ENCODE results near the gene SAGE1. TPM values are rescaled to one million over a fixed set of nuclear protein-coding genes. Genes with fewer than 3 reads are reported as not detected.

SAGE1 gene
- total and polyA plus RNA-seq, 9 of the 15 experiments (the other 6 are each of a cell fraction or from before 2014, with no cell fraction given) = 14.6 to 79.2 (median 29.3) TPM

DNA sequence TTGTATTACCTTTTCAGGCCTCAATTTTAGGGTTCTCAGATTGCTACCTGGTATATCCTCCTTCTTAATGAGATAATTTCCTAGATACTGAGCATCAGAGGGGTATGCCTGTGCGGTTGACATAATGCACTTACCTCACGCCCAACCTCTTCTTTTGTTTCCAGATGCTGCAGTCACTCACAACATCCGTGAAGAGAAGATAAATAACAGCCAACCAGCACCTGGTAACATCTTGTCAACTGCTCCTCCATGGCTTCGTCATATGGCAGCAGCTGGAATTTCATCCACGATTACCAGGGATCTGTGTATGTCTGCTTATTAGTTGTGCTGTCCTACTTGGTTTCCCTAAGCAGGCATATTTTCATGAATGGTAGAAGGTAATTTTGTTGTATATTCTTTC lies 16.7 kb downstream of the SAGE1 start:
- TF ChIP-seq HDAC6 (IDR thresholded peaks at IDR 0.05; ENCODE audit: low read depth, low read length) (no peak), SRSF7 (optimal IDR thresholded peaks at IDR 0.05; ENCODE audit: low read depth, low read length) (no peak), ZNF224 (CRISPR knock-in tag; IDR thresholded peaks at IDR 0.05) (no peak), SMC3 (conservative IDR thresholded peaks at IDR 0.05; ENCODE audit: insufficient read depth, low read depth, low read length) (no peak), ZNF431 (CRISPR knock-in tag; IDR thresholded peaks at IDR 0.05) (no peak), SNIP1 (IDR thresholded peaks at IDR 0.05; ENCODE audit: low read depth) (no peak), MEF2D (tag; conservative IDR thresholded peaks at IDR 0.05; ENCODE audit: low read depth) (no peak)
- TF ChIP-seq, protein P1, sequence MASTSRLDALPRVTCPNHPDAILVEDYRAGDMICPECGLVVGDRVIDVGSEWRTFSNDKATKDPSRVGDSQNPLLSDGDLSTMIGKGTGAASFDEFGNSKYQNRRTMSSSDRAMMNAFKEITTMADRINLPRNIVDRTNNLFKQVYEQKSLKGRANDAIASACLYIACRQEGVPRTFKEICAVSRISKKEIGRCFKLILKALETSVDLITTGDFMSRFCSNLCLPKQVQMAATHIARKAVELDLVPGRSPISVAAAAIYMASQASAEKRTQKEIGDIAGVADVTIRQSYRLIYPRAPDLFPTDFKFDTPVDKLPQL (IDR thresholded peaks at IDR 0.05; ENCODE audit: extremely low read depth, insufficient read length) = no peak
- TF ChIP-seq, protein P2, sequence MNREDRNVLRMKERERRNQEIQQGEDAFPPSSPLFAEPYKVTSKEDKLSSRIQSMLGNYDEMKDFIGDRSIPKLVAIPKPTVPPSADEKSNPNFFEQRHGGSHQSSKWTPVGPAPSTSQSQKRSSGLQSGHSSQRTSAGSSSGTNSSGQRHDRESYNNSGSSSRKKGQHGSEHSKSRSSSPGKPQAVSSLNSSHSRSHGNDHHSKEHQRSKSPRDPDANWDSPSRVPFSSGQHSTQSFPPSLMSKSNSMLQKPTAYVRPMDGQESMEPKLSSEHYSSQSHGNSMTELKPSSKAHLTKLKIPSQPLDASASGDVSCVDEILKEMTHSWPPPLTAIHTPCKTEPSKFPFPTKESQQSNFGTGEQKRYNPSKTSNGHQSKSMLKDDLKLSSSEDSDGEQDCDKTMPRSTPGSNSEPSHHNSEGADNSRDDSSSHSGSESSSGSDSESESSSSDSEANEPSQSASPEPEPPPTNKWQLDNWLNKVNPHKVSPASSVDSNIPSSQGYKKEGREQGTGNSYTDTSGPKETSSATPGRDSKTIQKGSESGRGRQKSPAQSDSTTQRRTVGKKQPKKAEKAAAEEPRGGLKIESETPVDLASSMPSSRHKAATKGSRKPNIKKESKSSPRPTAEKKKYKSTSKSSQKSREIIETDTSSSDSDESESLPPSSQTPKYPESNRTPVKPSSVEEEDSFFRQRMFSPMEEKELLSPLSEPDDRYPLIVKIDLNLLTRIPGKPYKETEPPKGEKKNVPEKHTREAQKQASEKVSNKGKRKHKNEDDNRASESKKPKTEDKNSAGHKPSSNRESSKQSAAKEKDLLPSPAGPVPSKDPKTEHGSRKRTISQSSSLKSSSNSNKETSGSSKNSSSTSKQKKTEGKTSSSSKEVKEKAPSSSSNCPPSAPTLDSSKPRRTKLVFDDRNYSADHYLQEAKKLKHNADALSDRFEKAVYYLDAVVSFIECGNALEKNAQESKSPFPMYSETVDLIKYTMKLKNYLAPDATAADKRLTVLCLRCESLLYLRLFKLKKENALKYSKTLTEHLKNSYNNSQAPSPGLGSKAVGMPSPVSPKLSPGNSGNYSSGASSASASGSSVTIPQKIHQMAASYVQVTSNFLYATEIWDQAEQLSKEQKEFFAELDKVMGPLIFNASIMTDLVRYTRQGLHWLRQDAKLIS (CRISPR knock-in tag; IDR thresholded peaks at IDR 0.05) = no peak
- TF ChIP-seq, protein P3, sequence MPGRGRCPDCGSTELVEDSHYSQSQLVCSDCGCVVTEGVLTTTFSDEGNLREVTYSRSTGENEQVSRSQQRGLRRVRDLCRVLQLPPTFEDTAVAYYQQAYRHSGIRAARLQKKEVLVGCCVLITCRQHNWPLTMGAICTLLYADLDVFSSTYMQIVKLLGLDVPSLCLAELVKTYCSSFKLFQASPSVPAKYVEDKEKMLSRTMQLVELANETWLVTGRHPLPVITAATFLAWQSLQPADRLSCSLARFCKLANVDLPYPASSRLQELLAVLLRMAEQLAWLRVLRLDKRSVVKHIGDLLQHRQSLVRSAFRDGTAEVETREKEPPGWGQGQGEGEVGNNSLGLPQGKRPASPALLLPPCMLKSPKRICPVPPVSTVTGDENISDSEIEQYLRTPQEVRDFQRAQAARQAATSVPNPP (IDR thresholded peaks at IDR 0.05; ENCODE audit: borderline replicate concordance, insufficient read depth, insufficient read length) = no peak
- Histone ChIP-seq H3K9ac (ENCODE audit: insufficient read depth in 1 of 2, low read depth in 2 of 2, low read length in 2 of 2) (no peak overlapping the region), H3K36me3 (ENCODE audit: control insufficient read depth, insufficient read depth, low read length) (peaks cover 71% of the 10 kb centered on the region; the same call in 2 of the 3 replicates), H3K4me3 (no peak overlapping the region), H3K27ac (ENCODE audit: extremely low read depth, low read depth, low read length) (no peak overlapping the region), H3K27me3 (ENCODE audit: control insufficient read depth in 2 of 2, insufficient read depth in 2 of 2, low read length in 2 of 2) (no peaks in the 10 kb centered on the region), H3K79me2 (ENCODE audit: control insufficient read depth, insufficient read depth, low read length) (no peaks in the 10 kb centered on the region), H3K9me1 (ENCODE audit: control insufficient read depth, insufficient read depth, low read length) (no peaks in the 10 kb centered on the region), H3K4me1 (replicated peaks in 1 of 2; ENCODE audit: control insufficient read depth in 2 of 2, insufficient read depth in 2 of 2, low read length in 2 of 2) (peaks cover 4 to 11% of the 10 kb centered on the region in 2 experiments; a peak in 3 of 5 replicates), H2AFZ (ENCODE audit: low read depth, low read length) (no peak overlapping the region), H4K20me1 (replicated peaks; ENCODE audit: control insufficient read depth, insufficient read depth, low read length) (no peaks in the 10 kb centered on the region), H3K9me3 (replicated peaks; ENCODE audit: control insufficient read depth, insufficient read depth, low read depth, low read length) (no peaks in the 10 kb centered on the region), H3K4me2 (ENCODE audit: insufficient read depth, low read length) (no peak overlapping the region)
- FAIRE-seq (no peak), ATAC-seq (no peak), DNase-seq (ENCODE audit: extremely low read depth in 1 of 4, low spot score in 3 of 4) (no peak)
- WGBS (ENCODE audit: insufficient coverage, low coverage, missing lambda C conversion rate) = 95% methylated on average over 5 of the region's 5 CpGs
- in situ Hi-C loops (cut with MboI) (no loop called here), intact Hi-C loops (cut with micrococcal nuclease) (no loop called here)
- ChIA-PET POLR2A (no interaction called here), CTCF (ENCODE audit: low intra/inter-chr PET ratio) (no interaction called here)
- BruUV-seq (replicated peaks) = no TSS peak
